Stimulated activated CD8-positive, alpha-beta memory T cell treated with anti-CD3 and anti-CD28 coated beads, Interleukin-4, amount 100 ng/mL, for 4 hours (primary cell): ENCODE results near the gene IMP4.

Experiments
- DNase-seq, 2 donors: peaks; one replicate each; pipeline ENCODE4 v3.0.0-alpha.2; 2020; ENCODE audit warnings: low read depth in 2 of 2, low spot score in 1 of 2

The IMP4 gene

DNA sequence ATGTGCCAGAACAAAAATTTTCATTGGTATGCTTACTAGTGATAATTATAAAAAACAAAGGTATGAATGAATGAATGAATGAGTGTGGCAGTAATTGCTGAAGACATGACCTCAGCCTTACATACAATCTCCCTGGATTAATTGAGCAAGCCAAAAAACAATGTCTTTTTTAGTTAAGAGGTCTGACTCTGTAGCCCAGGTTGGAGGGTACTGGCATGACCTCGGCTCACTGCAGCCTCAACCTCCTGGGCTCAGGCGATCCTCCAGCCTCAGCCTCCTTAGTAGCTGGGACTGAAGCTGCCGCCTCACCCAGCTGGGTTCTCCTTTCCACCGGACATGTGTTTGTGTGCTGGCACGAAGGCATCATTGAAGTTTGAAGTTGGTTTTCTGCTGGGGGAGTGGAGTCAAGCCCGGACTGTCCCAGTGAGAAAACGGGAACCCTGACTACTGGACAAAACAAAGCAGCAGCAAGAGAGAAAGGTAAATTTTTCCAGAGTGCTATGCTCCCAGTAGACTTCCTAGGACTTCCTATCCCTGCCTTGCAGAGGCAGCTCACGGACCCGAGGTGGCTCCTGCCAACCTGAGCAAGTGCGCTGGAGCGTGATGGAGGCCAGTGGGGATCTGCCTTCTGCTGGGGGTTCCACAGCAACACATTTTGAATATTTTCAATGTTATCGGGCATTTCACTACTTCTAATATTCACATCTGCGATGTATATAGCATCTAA, 6.4 kb upstream of the IMP4 start:
- no peak for DNase-seq

DNA sequence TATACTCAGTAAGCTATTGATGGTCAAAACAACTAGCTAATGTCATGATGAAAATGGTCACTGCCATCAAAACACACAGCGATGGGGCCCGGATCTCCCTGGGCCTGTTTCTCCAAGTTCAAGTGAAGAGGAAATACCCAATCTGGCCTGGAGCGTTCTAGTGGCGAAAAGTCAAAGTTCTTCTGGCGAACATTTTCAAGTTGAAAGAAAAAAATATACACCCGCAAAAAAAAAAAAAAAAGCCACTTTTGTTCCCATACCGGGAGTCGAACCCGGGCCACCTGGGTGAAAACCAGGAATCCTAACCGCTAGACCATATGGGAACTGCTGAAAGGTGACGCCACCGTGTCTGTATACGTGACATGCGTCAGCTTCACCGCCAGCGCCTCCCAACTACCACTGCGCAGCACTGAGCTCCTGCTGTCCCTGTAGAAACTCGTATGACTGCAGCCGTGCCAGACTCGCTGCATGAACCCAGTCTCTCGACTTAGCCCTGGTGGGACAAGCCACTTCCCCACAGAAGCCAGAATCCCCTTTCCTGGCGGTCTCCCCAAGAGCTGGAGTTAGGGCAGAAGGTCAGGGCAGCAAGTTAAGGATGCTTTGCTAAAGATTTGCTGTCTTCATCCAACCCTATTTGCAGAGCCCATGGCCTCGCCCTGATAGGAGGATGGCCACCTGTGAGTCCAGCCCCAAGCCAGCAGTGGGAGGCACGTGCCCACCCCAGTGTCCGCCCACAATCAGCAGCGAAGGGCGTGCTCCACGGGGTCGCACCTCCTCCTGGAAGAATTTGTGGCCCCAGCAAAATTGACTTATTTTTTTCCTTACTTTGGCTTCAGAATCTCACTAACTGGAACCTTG, 5.6 kb upstream of the IMP4 start:
- DNase-seq: no peak

DNA sequence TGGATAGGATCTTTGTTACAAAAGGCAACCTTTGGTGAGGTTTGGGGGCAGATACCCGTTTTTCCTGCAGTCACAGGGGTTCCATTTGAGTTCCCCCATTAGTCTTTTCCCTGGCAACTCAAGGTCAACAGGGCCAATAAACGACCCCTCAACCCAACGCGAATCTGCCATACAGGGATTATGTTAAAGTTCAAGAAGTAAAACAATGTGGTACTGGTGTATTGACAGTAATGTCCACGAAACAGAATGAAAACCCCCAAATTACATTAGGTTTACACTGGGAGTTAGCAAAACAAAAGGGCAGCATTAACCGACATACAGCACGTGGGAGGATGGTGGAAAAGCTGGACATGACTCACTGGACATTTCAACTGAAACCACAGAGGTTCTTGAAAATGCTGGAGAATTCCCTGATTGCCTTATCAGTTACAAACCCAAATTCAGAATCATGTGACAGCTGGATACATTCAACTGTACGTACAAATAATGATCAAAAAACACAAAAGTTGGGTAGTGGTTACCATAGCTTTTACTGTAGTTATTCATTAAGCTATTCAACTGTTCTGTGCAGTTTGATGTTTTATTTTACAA, 4.9 kb upstream of the IMP4 start:
- DNase-seq: no peak

DNA sequence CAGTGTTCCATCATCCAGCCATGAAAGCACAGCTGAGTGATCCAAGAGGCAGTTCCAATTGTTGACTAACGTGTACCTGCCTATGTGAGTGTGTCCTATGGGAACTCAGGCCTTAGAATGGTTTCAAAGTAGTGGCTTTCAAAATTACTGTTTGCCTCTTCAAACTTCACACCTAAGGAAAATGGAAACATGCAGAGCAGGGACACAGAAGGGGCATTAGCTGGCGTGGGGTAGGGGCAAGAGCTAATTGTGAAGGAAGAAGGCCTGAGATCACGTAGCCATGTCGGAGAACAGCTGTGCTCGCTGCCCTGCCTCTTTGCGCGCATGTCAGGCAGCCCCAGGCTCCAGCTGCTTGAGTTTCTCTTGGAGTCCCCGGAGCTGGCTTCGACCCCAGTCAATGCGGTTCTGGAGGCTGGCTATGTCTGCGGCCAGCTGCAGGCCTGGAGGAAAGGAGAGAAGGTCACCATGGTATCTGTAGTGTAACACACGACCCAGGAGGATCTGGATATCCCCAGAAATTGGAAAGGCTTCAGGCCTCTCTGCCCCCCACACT, 3.8 kb upstream of the IMP4 start:
- no peak for DNase-seq

DNA sequence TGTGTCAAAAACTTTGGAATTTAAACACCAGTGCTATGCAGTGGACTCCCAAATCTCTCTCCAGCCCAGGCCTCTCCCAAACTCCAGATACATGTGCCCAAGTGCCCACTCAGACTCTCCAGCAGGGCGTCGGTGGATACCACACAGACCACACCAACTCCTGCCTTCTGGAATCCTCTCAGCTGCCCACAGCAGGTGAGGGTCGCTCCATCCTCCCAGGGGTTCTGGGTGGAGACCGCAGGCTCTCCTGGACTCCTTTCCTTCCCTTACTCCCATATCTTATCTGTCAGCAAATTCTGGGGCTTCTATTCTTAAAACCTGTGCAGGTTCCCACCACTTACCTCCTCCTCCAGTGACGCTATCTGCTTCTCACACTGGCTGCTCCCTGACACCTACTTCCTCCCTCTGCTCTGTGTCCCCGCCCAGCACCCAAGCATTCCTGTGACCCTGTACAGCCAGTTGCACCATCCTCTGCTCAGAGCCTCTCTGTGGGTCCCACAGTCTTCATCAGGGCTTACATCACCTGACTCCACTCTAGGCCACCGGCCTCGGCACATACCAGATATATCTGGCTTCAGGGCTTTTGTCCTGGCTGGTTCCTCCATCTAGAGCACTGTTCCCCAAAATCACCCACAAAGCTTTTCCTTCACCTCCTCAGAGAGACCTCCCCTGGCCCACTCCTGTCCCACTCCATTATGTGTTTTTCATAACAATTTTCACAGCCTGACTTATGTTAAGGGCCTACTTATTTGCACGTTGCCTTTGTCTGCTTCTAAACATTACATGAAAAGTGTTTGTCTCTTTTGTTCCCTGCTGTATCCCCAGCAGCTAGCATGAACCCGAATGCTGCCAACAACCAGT, 2.6 kb upstream of the IMP4 start:
- DNase-seq: no peak

DNA sequence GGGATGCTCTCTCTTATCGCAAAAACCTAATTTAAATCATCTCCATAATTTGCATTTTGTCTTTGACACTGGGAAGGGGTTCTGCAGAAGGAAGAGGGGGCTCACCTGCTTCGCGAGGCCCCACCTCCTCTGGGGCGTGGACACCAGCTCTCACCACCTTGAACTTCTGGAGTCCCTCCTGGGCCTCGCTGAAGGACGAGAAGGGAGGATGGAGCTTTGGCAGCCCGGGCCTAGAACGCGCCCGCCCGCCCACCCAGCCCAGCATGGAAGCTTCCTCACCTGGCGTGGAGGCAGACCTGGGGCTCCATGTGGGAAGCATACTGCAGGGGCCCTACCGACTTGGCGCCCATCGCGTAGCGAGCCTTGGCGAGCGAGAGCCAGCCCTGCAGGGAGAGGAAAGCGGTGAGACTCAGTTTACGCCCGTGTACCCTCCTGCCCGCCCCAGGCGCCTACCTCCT, 1.1 kb upstream of the IMP4 start:
- no peak for DNase-seq

DNA sequence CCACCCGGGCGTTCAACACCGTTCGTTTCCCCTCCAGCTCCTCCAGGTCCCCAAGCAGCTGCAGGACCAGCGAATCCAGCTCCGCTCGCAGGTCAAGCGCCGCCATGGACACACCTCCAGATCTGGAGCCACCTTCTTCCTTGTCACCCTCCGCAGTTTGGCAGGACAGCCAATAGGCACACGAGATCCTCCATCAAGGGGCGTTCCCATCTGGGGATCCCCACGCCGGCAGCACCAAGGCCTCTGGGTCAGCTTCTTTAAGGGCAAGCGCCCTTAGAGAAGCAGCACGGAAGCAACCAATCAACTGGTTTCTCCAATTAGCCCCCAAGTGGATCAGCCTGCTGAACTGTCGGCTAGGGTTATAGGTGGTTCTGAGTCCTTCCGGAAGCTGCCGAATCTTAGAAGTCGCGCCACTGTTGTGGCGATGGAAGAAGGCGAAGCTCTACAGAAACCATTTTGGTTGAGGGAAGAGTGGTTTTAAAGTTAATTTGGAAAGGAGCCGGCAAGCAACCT, 621 bp upstream of the IMP4 start:
- DNase-seq: peak; percentile 51 to 71

DNA sequence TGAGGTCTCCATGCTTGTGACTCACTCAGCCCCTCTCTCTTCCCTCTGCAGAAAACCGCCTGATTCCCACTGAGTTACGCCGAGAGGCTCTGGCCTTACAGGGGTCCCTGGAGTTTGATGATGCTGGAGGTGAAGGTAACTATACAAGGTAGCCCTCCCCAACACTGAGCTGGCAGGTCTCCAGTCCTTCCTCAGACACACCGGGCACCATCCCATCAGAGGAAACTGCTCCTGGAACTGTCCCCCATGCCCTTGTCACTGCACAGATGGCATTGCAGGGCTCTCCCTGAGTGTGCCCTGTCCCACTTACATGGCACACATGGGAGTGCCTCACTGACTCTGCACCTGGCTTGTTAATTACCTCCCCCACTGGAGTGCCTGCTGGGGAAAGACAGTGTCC, 1.9 kb downstream of the IMP4 start:
- no peak for DNase-seq

DNA sequence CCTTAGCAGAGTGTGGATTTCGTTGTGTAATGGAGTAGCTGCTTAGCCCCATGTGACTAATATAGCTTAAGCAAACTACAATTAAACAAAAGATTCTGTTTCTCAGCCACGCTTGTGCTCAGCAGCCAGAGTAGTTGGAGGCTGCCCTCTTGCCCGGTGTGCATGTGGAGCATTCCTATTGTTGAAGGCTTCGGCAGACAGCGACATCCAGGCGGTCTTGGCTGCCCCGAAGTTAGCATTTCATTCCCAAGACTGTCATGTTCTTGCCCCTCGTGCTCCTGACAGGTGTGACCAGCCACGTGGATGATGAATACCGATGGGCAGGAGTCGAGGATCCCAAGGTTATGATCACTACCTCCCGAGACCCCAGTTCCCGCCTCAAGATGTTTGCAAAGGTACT, 2.4 kb downstream of the IMP4 start:
- no peak for DNase-seq

DNA sequence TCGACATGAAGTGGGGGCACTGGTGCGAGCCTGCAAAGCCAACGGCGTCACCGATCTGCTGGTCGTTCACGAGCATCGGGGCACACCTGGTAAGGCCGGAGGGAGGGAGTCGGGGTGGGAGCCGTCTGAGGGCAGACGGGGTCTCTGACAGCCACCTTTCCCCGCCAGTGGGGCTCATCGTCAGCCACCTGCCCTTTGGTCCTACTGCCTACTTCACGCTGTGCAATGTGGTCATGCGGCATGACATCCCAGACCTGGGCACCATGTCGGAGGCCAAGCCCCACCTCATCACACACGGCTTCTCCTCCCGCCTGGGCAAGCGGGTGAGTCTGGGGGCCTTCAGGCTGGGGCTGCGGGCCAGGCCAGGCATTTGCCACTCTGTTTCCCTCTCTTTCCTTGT, 2.9 kb downstream of the IMP4 start:
- no peak for DNase-seq

DNA sequence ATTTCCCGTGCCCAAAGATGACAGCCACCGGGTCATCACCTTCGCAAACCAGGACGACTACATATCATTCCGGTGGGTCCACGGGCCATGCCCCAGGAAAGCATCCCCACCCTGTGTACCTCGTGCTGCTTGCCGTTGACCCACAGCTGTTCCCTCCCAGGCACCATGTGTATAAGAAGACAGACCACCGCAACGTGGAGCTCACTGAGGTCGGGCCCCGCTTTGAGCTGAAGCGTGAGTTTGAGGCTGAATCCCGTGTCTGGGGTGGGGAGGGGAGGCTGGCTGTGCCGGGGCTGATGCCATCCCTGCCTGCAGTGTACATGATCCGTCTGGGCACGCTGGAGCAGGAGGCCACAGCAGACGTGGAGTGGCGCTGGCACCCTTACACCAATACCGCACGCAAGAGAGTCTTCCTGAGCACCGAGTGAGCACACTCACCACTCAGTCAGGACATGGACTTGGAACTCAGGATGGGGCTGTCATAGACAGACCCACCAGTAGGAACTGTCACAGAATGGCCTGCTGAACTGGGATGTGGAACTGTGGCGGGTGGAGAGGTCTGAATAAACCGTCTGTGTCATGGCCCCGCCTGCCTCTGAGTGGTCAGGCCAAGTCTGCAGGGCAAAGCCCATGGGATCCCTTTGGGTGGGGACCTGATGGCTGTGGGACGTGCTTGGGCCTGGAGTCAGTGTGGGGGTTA, 3.5 kb downstream of the IMP4 start:
- DNase-seq: no peak

DNA sequence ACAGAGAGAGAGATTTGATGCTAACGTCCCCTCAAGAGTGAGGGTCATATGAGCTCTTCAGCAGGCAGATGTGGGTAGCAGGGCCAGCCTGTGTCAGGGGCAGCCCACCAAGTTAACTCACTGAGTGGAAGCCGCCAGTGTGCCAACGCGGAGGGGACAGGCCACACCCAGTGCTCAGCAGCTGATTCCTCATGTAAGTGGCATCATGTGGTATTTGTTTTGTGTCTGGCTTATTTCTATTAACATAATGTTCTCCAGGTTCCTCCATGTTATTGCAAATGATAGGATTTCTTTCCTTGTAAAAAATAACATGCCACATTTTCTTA, 4.0 kb downstream of the IMP4 start:
- no peak for DNase-seq

DNA sequence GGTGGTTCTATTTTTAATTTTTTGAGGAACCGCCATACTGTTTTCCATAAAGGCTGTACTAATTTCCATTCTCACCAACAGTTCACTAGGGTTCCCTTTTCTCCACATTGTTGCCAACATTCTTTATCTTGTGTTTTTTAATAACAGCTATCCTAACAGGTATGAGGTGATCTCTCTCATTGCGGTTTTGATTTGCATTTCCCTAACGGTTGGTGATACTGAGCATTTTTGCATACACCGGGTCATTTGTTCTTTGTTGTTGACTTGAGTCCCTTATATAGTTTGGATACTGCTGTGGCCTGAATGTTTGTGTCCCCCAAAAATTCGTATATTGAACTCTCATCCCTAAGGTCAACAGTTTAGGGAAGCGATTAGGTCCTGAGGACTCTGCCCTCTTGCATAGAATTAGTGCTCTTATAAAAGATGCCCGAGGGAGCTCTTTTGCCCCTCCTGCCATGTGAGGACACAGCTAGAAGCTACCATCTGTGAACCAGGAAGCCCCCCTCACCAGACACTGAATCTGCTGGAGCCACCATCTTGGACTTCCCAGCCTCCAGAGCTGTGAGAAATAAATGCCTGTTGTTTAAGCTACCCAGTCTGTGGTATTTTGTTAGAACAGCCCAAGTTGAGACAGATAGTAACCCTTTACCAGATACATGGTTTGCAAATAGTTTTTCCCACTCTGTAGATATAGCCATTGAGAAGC, 4.7 kb downstream of the IMP4 start:
- DNase-seq: no peak

DNA sequence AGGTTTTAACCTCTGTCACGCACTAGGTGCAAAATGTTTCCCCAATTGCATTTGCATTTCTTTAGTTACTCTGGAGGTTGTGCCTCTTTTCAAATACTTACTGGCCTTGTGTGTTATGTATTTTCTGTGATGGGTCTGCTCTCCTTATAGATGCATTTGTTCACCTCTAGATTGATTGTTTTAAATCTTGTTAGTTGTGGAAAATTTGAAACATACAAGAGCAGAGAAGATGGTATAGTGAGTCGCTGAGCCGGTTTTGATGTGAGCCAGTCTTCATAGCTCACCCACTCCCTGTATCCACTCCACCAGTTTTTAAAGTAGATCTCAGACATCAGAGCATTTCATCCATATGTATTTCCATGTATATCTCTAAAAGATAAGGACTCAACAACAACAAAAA, 6.5 kb downstream of the IMP4 start:
- DNase-seq: no peak

DNA sequence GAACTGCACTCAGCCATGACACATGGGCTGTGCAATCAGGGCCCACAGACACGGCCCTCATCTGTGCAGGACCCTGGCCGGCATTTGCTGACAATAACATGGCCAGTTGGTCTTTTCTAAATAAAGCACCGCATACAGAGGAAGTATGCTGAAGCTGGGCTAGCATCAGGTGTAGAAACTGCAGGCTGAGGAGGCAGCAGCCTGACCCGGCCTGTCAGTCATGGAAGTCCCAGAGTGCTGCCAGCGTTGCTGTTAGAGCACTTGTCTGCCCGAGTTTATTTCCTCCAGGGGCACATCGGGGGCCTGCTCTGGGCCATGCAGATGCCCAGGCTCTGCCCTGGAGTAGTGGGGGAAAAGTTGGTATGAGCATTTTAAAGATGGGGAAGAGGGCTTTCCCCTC, 9.0 kb downstream of the IMP4 start:
- no peak for DNase-seq

DNA sequence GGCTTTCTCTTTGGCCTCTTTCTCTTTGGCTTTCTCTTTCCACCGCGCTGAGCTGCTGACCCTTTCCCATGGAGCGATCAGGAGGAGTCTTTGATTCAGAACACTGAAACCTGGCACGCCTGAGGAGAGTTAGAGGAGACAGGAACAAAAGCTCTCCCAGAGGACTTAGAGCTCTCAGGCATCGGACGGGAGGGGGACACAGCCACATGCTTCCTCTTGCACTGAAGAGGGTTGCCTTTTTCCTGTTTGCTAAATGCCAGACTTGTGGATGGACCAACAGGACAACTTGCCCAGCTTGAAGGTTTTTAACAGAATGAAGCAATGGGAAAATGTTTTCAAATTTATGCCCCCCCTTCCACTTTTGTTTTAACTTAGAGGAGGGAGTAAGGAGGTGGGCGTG, 9.5 kb downstream of the IMP4 start:
- no peak for DNase-seq

DNA sequence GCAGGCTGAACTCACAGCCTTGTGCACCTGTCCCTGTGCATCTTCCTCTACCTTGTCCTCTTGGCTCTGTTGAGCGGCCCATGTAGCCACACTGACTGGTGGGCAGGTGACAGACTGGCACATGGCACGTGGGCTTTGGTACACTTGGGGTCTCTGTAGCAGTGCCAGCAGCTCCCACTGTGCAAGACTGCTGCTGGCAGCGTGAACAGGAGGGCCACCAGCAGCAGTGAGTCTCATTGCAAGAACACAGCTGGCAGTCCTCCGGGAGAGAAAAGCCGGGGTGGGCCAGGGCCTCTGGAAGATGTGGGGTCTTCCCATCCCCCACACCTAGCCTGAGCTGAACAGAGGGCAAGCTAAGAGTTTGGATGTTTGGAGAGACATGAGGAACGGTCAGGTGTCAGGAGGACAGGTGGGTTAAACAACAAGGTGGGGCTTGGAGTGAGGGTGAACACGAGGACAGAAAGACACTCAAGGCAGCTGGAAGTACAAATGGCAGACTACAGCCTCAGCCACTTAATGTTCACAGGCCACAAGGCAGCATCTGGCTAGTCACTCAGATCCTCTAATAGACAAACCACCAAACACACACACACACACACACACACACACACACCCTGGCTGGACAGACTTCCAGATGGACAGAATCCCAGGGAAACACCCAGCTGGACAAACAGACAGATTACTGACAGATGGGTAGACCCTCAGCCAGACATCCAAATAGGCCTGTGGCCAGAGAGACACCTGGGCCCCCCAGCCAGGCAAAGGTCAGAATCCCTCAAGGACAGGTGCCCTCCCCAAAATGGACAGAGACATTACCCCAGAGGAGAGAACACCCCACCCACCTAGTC, 10.8 kb downstream of the IMP4 start:
- no peak for DNase-seq

DNA sequence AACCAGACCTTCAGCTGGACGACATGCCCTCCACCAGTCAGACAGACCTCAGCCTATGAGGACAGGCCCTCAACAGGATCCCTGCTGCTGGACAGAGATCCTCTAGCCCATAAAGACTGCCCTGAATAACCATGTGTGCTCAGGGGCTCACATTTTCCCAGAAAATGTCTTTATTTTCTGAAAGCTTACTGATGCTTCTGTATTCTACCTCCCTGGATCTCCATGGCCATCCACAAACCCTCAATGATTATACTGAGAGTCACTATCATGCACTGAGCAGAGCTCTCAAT, 11.4 kb downstream of the IMP4 start:
- DNase-seq: no peak

DNA sequence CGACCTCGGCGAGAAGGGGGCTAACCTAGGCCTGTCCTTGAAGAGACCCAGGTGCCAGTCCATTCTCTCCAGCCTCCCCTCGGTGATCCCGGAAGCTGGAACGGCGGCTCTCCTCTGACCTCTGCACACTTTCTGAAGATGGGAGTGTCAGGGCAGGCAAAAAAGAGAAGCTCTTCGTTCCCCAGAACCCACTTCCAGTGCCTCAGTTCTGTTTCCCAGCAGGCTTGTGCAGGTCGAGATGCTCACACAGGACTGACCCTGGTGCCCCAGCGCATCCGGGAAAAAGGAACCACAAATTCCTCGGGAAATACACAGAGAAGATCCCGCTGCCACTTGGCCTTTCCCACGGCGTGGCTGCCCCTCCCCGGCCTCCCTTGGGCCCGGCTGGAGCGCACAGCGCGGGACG, 12.5 kb downstream of the IMP4 start:
- DNase-seq: no peak
